Mesothelial cell of epicardium (in vitro differentiated cells): ENCODE data around the gene DISC1. TPM values are rescaled to one million over a fixed set of nuclear protein-coding genes. Genes with fewer than 3 reads are reported as not detected.

ENCODE experiments used
- DNase-seq, 2 experiments: peaks; one replicate each; pipeline ENCODE4 v3.0.0; 2021; ENCODE audit warnings: low spot score in 2 of 2; ENCODE audit not compliant: unreplicated experiment in 2 of 2
- H3K27ac Mint-ChIP-seq: 2 replicates; pipeline ENCODE4 v1.8.0; 2021; ENCODE audit warnings: mixed read lengths
- H3K27me3 Mint-ChIP-seq: 2 replicates; pipeline ENCODE4 v1.8.0; 2021; ENCODE audit warnings: low read depth, mixed read lengths
- H3K36me3 Mint-ChIP-seq: 2 replicates; pipeline ENCODE4 v1.8.0; 2021; ENCODE audit warnings: mixed read lengths
- H3K4me1 Mint-ChIP-seq: 2 replicates; pipeline ENCODE4 v1.8.0; 2021; ENCODE audit warnings: mixed read lengths
- H3K4me3 Mint-ChIP-seq: 2 replicates; pipeline ENCODE4 v1.8.0; 2021; ENCODE audit warnings: mild to moderate bottlenecking, moderate library complexity, mixed read lengths
- H3K9me3 Mint-ChIP-seq: 2 replicates; pipeline ENCODE4 v1.8.0; 2021; ENCODE audit warnings: mixed read lengths
- total RNA-seq: library from RNA; stranded (reverse); gene quantifications from 3 replicates; pipeline ENCODE4 v1.2.1, GENCODE V29; 2021
- TF ChIP-seq, protein P1 (sequence below): fragments of 200-600 bp; sonication (generic); IDR thresholded peaks from one replicate; pipeline ENCODE4 v1.5.0; 2021; ENCODE audit warnings: antibody characterized with exemption; ENCODE audit not compliant: unreplicated experiment

Gene DISC1
- total RNA-seq, 1 donor from 2014 or later = 9.1 TPM

- Mint-ChIP-seq H3K4me3 (no peak overlapping the region), H3K4me1 (no peaks in the 10 kb centered on the region), H3K9me3 (no peaks in the 10 kb centered on the region), H3K36me3 (peaks cover 1% of the 10 kb centered on the region), H3K27ac (no peak overlapping the region), H3K27me3 (no peaks in the 10 kb centered on the region)
- TF ChIP-seq, protein P1, sequence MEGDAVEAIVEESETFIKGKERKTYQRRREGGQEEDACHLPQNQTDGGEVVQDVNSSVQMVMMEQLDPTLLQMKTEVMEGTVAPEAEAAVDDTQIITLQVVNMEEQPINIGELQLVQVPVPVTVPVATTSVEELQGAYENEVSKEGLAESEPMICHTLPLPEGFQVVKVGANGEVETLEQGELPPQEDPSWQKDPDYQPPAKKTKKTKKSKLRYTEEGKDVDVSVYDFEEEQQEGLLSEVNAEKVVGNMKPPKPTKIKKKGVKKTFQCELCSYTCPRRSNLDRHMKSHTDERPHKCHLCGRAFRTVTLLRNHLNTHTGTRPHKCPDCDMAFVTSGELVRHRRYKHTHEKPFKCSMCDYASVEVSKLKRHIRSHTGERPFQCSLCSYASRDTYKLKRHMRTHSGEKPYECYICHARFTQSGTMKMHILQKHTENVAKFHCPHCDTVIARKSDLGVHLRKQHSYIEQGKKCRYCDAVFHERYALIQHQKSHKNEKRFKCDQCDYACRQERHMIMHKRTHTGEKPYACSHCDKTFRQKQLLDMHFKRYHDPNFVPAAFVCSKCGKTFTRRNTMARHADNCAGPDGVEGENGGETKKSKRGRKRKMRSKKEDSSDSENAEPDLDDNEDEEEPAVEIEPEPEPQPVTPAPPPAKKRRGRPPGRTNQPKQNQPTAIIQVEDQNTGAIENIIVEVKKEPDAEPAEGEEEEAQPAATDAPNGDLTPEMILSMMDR = no peak
- DNase-seq = no peak
Measured at GRCh38 chr1:231720652-231721325, 94.2 kb downstream of the DISC1 start.

DNA sequence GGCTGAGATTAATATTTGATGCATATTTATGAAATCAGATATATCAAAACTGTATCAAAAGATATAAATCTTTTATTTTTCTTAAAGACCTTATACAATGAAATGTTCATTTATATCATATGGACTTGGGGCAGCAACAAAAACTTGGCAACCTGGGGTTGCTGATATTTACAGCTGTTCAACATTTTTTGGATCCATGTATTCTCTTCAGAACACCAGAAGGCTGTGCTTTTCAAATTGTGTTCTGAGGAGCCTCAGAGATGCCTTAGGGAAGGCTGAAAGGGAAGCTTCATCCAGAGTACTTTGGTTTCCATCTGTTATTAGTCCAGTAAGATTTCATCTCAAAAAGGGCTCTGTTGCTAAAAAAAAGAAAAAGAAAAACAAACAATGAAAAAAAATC lies 94.8 kb downstream of the DISC1 start:
- Mint-ChIP-seq H3K4me3 (no peak overlapping the region), H3K36me3 (peaks cover 1% of the 10 kb centered on the region), H3K27ac (no peak overlapping the region), H3K9me3 (no peaks in the 10 kb centered on the region), H3K4me1 (no peaks in the 10 kb centered on the region), H3K27me3 (no peaks in the 10 kb centered on the region)
- TF ChIP-seq, protein P1 = no peak
- DNase-seq = no peak

- H3K4me3 Mint-ChIP-seq = no peak overlapping the region
- H3K4me1 Mint-ChIP-seq = peaks cover 3% of the 10 kb centered on the region
Measured at GRCh38 chr1:231722356-231722755, 95.8 kb downstream of the DISC1 start.

GRCh38 chr1:231723146-231723545 lies 96.6 kb downstream of the DISC1 start:
- H3K36me3 Mint-ChIP-seq = peaks cover 1% of the 10 kb centered on the region

More at GRCh38 chr1:231722356-231722755, 95.8 kb downstream of the DISC1 start:
- H3K27ac Mint-ChIP-seq = no peak overlapping the region
- TF ChIP-seq, protein P1 = no peak
- peaks cover 1% of the 10 kb centered on the region for H3K36me3 Mint-ChIP-seq
- H3K9me3 Mint-ChIP-seq = no peaks in the 10 kb centered on the region
- no peak for DNase-seq
- no peaks in the 10 kb centered on the region for H3K27me3 Mint-ChIP-seq

GRCh38 chr1:231724041-231724440 lies 97.5 kb downstream of the DISC1 start:
- H3K27ac Mint-ChIP-seq = no peak overlapping the region
- peaks cover 3% of the 10 kb centered on the region for H3K4me1 Mint-ChIP-seq
- H3K4me3 Mint-ChIP-seq = no peak overlapping the region
- no peak for DNase-seq
- no peaks in the 10 kb centered on the region for H3K9me3 Mint-ChIP-seq
- H3K36me3 Mint-ChIP-seq = peaks cover 1% of the 10 kb centered on the region
- H3K27me3 Mint-ChIP-seq = no peaks in the 10 kb centered on the region
- TF ChIP-seq, protein P1 = no peak

More at GRCh38 chr1:231723146-231723545, 96.6 kb downstream of the DISC1 start:
- Mint-ChIP-seq H3K27ac (no peak overlapping the region), H3K27me3 (no peaks in the 10 kb centered on the region), H3K4me3 (no peak overlapping the region), H3K4me1 (peaks cover 3% of the 10 kb centered on the region), H3K9me3 (no peaks in the 10 kb centered on the region)
- TF ChIP-seq, protein P1 = no peak
- DNase-seq = no peak
